Spleen (tissue), 7 donors: Measurements from ENCODE around the gene ZNF285.

Source experiments
- CTCF ChIP-seq, 11 experiments: fragments of 200-600 bp in 7 of 11; fragments of 450-650 bp in 4 of 11; sonication (generic) in 4 of 11; IDR thresholded peaks in 8 of 11; conservative IDR thresholded peaks in 3 of 11; 1 replicate in 7 of 11; 2 replicates in 4 of 11; pipeline versions ENCODE4 v1.4.0 to v1.8.0; 2016 to 2021; ENCODE audit warnings: antibody characterized with exemption in 11 of 11, inconsistent platforms in 4 of 11, mild to moderate bottlenecking in 1 of 11
- POLR2A ChIP-seq, 3 donors: fragments of 450-650 bp; IDR thresholded peaks; one replicate each; pipeline ENCODE4 v1.5.1; 2017; ENCODE audit warnings: antibody characterized with exemption in 3 of 3, mild to moderate bottlenecking in 1 of 3
- POLR2AphosphoS5 ChIP-seq, 3 donors: sonication (generic); formaldehyde crosslinking; IDR thresholded peaks; one replicate each; pipeline ENCODE4 v1.5.1; 2017; ENCODE audit warnings: antibody characterized with exemption in 3 of 3
- donor health status: DM: no; HTN: no; CAD: no; lungs with moderate emphysema.
- donor health status: DM: no; HTN: no; CAD: no.
- donor health status: DM: no; HTN: no; CAD: no.

GRCh38 chr19:44435441-44435840 lies 34.0 kb upstream of the ZNF285 start:
- TF ChIP-seq CTCF (IDR thresholded peaks at IDR 0.05 in 8 of 11, conservative IDR thresholded peaks at IDR 0.05 in 3 of 11) (no peak), POLR2AphosphoS5 (IDR thresholded peaks at IDR 0.05) (no peak), POLR2A (IDR thresholded peaks at IDR 0.05) (no peak)
